ENCODE results near the gene PCLO.
"Not testable (repeated sequence)": the region's sequence is repeated elsewhere in the genome, so short reads cannot be mapped to it uniquely, and the experiment has no call there.

The PCLO gene

GRCh38 chr7:82722946-82723345 is 439.7 kb downstream of the PCLO start:
- no peak for DNase-seq

DNA sequence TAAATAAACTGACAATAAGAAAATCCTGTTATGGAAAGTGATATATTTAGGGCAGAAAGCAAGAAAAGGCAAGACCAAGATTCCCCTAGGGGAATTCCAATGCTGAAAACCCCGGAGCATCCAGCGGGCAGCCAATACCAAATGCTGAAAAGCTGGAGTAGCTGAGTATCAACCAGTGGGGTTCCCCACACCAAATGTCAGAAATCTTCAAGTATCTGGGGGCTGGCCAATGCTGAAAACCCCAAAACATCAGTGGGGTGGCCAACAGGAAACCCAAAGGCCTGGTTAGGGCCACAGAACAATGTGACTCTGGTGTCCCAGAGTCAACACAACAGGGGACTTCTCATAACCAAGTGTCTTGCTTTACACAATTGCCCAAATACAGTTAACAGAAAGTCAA is 447.3 kb downstream of the PCLO start:
- DNase-seq = no peak

GRCh38 chr7:82714883-82715282 is 447.8 kb downstream of the PCLO start:
- no peak for DNase-seq

DNA sequence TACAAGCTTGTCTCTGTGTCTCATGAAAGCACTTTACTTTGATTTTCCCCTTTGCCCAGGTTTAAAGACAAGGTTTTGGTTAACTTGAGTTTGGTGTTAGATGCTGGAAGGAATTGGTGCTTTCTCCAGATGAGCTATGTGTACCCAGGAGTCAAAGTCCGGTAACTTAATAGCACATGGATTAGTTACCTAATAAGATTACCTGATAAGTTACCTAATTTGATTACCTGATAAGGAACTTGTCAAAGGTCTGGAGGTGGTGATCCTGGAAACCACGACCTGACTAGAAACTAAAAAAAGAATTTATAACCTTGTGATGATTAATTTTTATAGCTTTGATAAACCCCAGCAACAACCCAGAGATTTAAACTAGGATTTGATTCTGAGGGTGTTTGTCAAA is 449.2 kb downstream of the PCLO start:
- no peak for DNase-seq

GRCh38 chr7:82706344-82706743 is 456.3 kb downstream of the PCLO start:
- not testable (repeated sequence) for DNase-seq

DNA sequence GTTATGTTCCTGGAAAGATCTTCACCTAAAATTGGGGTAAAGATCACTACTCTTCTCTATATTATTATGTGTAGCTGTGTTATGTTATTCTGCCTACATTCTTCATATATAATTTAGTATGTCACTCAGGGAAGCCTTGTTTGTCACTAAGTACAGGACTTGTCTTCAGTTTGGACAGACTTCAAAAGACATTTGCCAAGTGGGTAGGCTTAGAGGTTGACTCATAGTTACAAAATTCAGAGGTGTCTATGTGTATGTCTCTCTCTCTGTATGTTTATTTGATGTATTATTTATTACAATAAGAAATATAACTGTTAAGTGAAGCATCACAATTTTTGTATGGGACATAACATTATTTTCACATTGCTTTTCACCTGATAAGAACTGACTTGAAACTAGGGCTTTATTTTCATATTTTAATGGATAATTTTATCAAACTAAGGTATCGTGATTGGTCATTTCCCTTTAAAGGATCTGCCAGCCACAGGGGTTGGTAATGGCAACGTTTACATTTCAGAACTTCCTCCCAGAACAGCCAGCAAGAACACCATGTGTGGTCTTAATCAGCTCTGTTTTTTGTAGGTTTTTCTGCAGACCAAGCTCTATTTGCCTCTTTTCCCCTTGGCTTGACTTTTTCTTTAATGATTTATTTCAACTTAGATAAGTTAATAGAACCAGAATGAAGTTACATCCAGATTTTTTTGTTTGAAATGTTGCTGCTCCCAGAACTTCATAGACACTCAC is 457.0 kb downstream of the PCLO start:
- no peak for DNase-seq

GRCh38 chr7:82704121-82704520 is 458.6 kb downstream of the PCLO start:
- no peak for DNase-seq
